AG04450 (cell line): Measurements from ENCODE around the gene RMDN3. TPM values are rescaled to one million over a fixed set of nuclear protein-coding genes. Genes with fewer than 3 reads are reported as not detected.
A peak's percentile ranks its signal among the peaks of the same experiment; 100 is the strongest.

Source experiments
- CTCF ChIA-PET: fragments of 300-600, 350-600 bp; formaldehyde crosslinking; extraction: SDS; loops from one replicate; lab custom pipeline; 2022; ENCODE audit warnings: antibody characterized with exemption, inconsistent platforms; lab: Charles Lee
- POLR2A ChIA-PET: fragments of 350-600 bp; formaldehyde crosslinking; extraction: SDS; loops from one replicate; lab custom pipeline; 2021; ENCODE audit warnings: antibody characterized with exemption, inconsistent platforms; lab: Yijun Ruan, JAX
- DNase-seq: peaks from one replicate; pipeline ENCODE4 v3.0.0-alpha.2; 2011; ENCODE audit warnings: low read depth, low spot score
- H3K27ac ChIP-seq: one replicate; pipeline ENCODE4 v1.5.1; 2012; ENCODE audit warnings: low read depth, low read length, control low read depth
- H3K27me3 ChIP-seq: one replicate; pipeline ENCODE4 v1.6.0; 2012; ENCODE audit warnings: low read length; ENCODE audit not compliant: control insufficient read depth, insufficient read depth
- H3K4me3 ChIP-seq: 2 replicates; pipeline ENCODE4 v1.5.1; 2011; ENCODE audit warnings: mild to moderate bottlenecking, low read depth, low read length, control low read depth
- H3K9me3 ChIP-seq: 2 replicates; pipeline ENCODE4 v1.5.1; 2012; ENCODE audit warnings: low read length; ENCODE audit not compliant: control insufficient read depth, insufficient read depth
- CTCF ChIP-seq: IDR thresholded peaks from 2 replicates; pipeline ENCODE4 v1.5.1; 2011; ENCODE audit warnings: low read depth, low read length, control low read depth, inconsistent platforms
- polyA plus RNA-seq: library from polyadenylated mRNA; depleted of rRNA; stranded (reverse); fragments of >200 nt; gene quantifications from 2 replicates; pipeline ENCODE4 v1.2.3, GENCODE V29; 2011

RMDN3 gene
- polyA plus RNA-seq, 1 experiment = 19.5 TPM

DNA sequence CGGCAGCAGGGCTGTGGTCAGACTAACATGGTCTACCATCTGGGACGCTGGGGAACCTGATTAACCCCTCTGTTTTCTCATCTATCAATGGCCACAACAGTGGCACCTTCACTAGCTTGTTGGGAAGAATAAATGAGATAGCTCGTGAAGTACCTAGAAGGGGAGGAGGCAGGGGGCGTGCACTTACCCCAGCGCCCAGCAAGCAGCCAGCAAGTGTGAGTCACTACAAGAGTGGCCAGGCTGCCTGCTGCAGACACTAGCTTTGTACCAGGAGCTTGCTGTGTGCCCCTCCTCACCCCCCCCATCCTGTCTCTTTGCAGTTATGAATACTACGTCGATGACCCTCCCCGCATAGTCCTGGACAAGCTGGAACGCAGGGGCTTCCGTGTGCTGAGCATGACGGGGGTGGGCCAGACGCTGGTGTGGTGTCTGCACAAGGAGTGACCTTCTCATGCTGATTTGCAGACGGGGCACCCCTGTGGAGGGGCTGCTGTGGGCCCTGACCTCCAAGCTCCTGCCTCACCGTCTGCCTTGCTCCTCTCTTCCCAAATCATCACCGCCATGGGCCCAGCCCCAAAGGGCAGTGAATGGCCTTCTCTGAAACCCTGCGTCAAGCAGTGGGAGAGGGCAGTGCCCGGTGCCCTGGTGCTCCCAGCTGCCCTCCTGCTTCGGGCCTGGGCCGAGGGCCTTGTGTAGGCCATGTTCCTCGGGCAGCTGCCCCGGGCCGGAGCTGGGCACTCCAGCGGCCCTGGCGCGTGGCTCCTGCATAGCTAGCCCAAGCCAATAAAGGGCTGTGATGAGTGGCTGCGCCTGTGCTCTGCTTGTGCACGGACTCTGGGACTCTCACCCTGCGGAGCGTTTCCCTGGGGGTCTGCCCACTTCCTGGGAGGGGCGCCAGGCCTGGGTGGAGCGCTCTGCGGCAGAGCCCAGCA lies 12.1 kb upstream of the RMDN3 start:
- Histone ChIP-seq H3K27ac (no peak overlapping the region), H3K9me3 (no peaks in the 10 kb centered on the region; the same call in 1 of the 2 replicates), H3K4me3 (no peak overlapping the region), H3K27me3 (no peaks in the 10 kb centered on the region)
- CTCF ChIA-PET = interaction anchor here (1.0 kb wide), 1 partner anchor 127 kb away, joined by 5 read pairs; the partner anchor contains the start of gene VPS18
- no peak for TF ChIP-seq CTCF
- POLR2A ChIA-PET = no interaction called here
- DNase-seq = no peak

DNA sequence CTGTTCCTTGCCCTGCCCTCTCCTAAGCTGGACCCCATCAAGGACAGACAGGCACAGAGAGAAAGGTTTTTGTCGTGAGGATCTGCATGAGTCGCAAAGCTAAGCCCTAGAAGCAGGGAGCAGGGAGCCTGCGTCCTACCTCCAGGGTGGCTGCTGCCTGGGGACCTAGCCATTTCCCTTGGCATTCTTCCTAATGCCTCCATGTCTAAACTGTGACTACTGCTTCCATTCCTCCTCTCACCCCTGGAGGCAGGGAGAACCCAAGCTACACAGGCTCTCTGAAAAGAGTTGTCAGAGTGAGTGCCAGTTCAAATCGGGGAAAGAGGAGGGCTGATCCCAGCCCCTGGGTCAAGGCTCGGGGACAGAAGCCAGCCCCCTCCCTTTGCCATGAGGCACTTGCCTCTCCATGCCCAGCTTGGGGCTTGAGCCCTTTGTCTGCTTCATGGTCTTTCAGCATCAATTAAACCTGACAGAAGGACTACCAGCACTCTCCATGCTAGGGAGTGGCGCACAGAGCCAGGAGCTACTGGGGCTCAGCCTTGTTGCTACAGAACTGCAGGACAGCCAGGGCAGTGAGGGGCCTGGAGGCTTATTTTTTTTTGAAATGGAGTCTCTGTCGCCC lies 11.3 kb upstream of the RMDN3 start:
- Histone ChIP-seq H3K9me3 (no peaks in the 10 kb centered on the region; the same call in 1 of the 2 replicates), H3K4me3 (no peak overlapping the region), H3K27me3 (no peaks in the 10 kb centered on the region), H3K27ac (no peak overlapping the region)
- no peak for DNase-seq
- no peak for TF ChIP-seq CTCF
- ChIA-PET CTCF (interaction anchor here (1.0 kb wide), 1 partner anchor 128 kb away, joined by 5 read pairs; the partner anchor contains the start of gene VPS18), POLR2A (no interaction called here)

DNA sequence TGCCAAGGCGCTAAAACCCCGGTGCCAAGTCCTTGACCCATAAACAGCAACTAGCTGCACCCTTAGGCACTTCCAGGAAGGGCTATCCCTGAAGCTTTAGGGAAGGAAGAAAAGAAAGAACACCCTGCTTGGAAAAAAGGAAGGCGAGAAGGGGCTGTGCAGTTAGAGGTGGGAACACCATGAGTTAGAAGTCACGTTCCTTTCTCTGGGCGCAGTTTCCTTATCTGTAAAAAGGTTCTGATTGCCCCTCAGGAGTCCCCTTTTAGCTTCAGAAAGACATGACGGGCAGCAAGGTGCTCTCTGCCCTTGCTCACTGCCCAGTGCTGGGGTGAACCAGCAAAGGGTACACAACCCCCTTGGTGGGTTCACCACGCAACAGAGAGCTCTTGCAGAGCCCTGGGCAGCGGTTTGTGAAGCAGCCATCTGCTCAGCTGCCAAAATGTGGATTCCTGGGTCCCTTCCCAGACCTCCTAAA lies 9.6 kb upstream of the RMDN3 start:
- Histone ChIP-seq H3K27ac (peak overlapping the region; percentile 57), H3K4me3 (peak overlapping the region; percentile 61), H3K27me3 (peaks cover 4% of the 10 kb centered on the region), H3K9me3 (no peaks in the 10 kb centered on the region; the same call in 1 of the 2 replicates)
- no peak for TF ChIP-seq CTCF
- CTCF ChIA-PET = interaction anchor here (1.0 to 1.5 kb wide), 2 partner anchors 86 to 95 kb away, joined by 3 to 5 read pairs; no protein-coding TSS in a partner anchor
- POLR2A ChIA-PET = interaction anchor here (0.6 to 1.4 kb wide), 3 partner anchors 55 to 465 kb away, joined by 4 to 5 read pairs (median 5); partner anchors contain the start of gene VPS18
- no peak for DNase-seq

GRCh38 chr15:40763801-40764628 lies 9.0 kb upstream of the RMDN3 start, which contains the start of gene GCHFR:
GCHFR (plus strand) TSS chr15:40764068; CDS start chr15:40764181, 113 bp downstream.
- no peak for DNase-seq
- TF ChIP-seq CTCF = peak; percentile 18; the same call in 1 of the 2 replicates
- Histone ChIP-seq H3K27ac (peak within 1 kb of the TSS; percentile 57), H3K4me3 (peak within 1 kb of the TSS; percentile 61), H3K9me3 (no peaks in the 10 kb centered on the region; the same call in 1 of the 2 replicates), H3K27me3 (peaks cover 4% of the 10 kb centered on the region)
- ChIA-PET CTCF (interaction anchor here (1.0 to 1.5 kb wide), 2 partner anchors 86 to 95 kb away, joined by 3 to 5 read pairs; no protein-coding TSS in a partner anchor), POLR2A (interaction anchor here (0.6 to 1.4 kb wide), 5 partner anchors 23 to 466 kb away, joined by 3 to 5 read pairs (median 4); partner anchors contain the start of genes RAD51 and VPS18)
